LNCAP (cell line): Measurements from ENCODE around the gene C1orf159.

Experiments used
- CTCF ChIP-seq: fragments of 450-650 bp; IDR thresholded peaks from 2 replicates; pipeline ENCODE4 v1.5.1; 2017; ENCODE audit warnings: mild to moderate bottlenecking

Gene C1orf159

GRCh38 chr1:1145547-1145914, 29.6 kb upstream of the C1orf159 start:
- no peak for TF ChIP-seq CTCF

- no peak for TF ChIP-seq CTCF
These were observed 29.1 kb upstream of the C1orf159 start for GRCh38 chr1:1144843-1145546.

GRCh38 chr1:1144122-1144842, 28.4 kb upstream of the C1orf159 start:
- no peak for TF ChIP-seq CTCF

GRCh38 chr1:1143636-1144035, 27.7 kb upstream of the C1orf159 start:
- no peak for TF ChIP-seq CTCF

- TF ChIP-seq CTCF: no peak
These were observed 27.0 kb upstream of the C1orf159 start for GRCh38 chr1:1142844-1143243.

- TF ChIP-seq CTCF: no peak
These were observed 26.0 kb upstream of the C1orf159 start for GRCh38 chr1:1141911-1142250.

GRCh38 chr1:1141244-1141910, 25.5 kb upstream of the C1orf159 start:
- TF ChIP-seq CTCF: no peak
